GM19395 (cell line): ENCODE measurements around the gene RNF157.
A peak's percentile ranks its signal among the peaks of the same experiment; 100 is the strongest.

ENCODE experiments used
- ATAC-seq: cut with Tn5 transposase; IDR thresholded peaks from one replicate; pipeline ENCODE4 v1.9.1; 2021; ENCODE audit warnings: mild to moderate bottlenecking, moderate library complexity; ENCODE audit not compliant: unreplicated experiment

RNF157 gene

DNA sequence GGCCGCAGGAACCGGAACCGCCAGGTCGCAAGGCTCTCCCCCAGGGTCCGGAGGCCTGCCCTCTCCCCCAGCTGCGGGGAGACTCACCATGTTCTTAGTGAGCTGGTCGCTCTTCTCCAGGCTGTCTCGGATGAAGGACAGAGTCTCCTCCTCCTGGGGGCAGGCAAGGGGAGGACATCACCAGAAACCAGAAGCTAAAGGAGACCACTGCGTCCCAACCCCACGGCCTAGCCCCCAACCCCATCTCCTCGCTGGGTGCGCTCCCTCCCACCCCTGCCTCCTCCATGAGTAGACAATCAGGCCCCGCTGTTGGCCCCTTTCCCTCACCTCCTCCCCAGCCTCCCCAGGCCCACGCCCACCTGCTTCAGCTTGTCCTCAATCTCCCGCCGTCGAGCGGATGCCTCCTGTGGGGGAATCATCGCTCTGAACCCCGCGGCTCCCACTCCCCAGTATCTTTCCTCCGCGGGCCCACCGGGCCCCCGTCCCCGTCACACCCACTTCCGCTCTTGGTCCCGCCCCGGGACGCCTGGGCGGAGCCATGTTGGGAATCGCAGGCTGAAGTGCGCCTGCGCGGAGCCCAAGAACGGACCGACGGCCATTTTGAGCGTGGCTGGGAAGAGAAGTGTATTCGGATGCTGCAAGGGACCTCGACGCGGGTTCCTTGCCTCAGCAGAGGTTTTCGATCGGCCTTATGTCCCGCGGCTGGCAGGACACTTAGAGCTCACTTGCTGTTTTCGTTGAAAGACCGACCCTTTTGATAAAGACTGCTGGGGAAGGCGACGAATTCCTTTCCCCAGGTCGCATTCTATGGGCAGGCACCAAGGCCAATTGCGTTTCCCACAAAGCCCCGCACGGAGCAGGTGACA lies 136.8 kb downstream of the RNF157 start, which contains the start of gene EXOC7:
Gene EXOC7, minus strand, starts transcription at position 514 of the 866 bp plus-strand sequence. Its CDS starts 95 bp downstream, at position 419.
- ATAC-seq, result peak; percentile 80

DNA sequence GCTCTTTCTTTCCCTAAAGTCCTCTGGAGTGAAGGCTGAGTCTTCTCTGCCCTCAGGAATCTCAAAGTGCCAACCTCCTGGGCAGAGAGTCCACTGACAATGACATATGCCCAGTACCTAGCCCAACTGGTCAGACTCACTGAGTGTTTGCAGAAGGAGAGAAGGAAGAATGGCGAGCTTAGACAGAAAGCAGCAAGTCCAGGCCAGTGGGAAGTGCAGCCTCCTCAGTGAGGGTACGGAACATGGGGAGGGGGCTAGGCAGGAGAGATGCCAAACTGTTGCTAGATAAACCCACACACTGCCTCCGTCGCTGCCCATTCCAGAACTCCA lies 137.4 kb downstream of the RNF157 start:
- ATAC-seq, result no peak

DNA sequence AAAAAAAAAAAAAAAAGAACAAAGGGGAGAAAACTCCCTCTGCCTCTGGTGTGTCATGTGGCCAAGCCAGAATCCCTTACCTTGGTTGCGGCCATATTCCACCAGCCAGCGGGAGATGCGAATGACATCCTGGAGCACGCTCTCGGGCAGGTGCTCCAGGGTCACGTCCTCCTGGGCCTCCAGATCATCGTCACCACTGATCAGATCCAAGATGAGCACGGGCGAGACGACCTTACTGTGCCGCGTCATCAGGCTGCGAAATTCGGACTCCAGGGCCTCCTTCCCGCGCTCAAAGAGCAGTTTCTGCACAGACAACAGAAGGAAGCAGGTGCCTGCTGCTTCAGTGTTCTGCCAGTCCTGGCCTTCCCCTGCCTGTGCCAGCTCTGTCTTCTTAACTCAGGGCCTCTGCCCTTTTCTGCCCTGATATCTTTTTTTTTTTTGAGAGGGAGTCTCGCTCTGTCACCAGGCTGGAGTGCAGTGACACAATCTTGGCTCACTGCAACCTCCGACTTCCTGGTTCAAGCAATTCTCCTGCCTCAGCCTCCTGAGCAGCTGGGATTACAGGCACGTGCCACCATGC lies 142.5 kb downstream of the RNF157 start:
- no peak for ATAC-seq

DNA sequence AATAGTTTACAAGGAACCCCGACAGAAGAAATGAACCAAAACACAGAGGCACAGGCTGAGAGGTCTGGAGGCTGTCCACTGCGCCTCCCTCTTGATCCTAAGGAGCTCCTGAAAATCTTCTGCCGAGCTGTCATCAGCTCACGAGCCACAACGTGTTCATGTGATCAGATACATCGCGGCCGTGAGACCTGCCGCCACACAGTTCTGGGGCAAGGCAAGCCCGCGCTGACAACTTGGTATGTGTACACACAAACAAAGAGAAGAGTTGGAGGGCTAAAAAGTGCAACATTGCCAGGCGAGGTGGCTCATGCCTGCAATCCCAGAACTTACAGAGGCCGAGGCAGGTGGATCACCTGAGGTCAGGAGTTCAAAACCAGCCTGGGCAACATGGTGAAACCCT lies 144.3 kb downstream of the RNF157 start:
- no peak for ATAC-seq

DNA sequence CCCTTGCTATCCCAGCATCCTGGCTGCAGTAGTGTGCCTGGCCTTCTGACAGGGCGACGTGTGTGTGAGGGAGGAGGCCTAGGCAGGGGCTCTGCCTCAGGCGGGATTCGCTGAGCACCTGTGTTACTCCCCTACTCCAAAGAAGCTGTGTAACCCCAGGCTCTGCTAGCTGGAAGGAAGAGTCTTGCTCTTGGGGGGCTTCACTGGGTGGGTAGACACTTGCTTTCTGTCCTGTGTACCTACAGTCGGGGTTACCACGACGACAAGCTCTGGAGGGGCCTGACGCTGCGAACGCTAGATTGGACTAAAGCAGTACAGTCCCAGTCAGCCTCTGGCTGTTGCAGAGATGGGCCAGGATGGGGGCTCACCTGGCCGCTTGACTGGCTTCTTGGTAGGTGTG lies 146.2 kb downstream of the RNF157 start:
- no peak for ATAC-seq

DNA sequence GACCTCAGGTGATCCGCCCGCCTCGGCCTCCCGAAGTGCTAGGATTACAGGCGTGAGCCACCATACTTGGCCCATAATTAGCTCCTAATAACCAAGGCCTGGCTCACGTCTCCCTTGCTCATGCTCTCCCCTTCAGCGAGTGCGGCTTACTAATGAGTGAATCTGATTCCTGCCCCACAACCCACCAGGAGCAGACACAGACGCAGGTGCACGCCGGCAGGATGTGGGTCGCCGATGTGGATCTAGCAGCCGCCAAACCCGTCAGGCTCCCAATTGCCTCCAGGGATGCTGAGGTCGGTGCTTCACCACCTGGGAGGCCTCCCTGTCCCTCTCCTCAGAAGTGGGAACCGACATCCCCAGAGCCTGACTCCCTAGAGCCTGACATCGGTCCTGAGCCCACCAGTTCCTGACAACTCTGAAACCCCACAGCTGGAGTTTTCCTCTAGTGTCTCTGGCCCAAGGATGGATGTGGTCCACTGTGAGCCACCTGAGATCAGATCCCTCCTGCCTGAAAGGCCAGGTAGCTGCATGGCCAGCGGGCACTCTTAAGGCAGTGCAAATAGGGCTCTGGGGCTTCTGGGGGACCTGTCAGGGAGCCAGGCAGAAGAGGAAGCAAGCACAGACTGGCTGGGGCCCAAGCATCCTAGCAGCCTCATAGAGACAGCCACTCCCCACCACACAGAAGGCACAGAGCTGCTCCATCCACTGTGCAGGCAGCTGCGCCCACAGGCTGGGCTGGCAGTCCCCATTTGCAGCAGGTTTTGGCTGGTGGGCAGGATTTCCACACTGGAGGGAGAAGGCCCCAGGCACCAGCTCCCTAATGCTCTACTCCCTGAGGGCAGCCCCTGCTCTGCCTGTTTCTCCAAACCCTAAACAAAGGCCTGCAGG lies 147.5 kb downstream of the RNF157 start:
- no peak for ATAC-seq
